Activated T-cell treated with anti-CD3 and anti-CD28 coated beads, Interleukin-2, amount 50 U/mL, for 48 hours (primary cell): ENCODE data around the gene CYFIP1.
A peak's percentile ranks its signal among the peaks of the same experiment; 100 is the strongest.

Experiments
- DNase-seq, 2 experiments: peaks; one replicate each; pipeline ENCODE4 v3.0.0-alpha.2; 2020

Gene CYFIP1

DNA sequence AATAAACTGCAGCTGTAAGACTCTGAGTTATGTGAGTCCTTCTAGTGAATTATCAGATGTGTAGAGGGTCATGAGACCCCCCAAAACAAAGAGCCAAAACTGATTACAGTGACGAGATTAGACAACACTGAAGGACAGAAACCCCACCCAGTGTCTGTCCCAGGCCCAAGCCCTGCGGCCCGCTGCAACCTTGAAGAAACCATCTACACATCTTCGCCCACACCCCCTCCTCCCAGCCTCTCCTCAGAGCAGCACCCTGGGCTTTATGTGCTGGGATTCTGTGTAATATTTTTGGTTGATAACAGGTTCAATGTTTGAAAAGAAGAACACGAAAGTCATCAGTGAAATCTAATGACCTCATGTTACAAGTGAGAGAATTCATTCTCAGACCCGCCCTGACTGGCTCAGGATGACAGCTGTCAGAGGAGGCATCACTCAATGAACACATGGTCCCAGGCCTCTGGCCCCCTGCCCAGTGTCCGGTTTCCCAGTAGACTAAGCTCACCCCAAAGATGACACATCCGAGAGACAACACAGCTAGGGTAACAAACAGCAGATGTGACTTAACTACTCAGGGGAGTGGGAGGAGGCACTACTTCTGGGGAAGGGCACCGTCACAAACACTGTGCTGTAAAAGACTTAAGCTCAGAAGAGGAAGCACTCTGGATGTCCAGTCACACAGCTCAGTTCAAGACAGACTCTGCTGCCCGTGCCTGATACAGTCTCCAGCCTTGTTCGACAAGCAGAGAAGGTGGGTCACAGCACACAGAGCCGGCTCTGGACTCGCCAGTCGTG, 92.8 kb downstream of the CYFIP1 start:
- DNase-seq, result no peak

- no peak for DNase-seq
Observed at GRCh38 chr15:22885120-22885519, 95.0 kb downstream of the CYFIP1 start.

DNA sequence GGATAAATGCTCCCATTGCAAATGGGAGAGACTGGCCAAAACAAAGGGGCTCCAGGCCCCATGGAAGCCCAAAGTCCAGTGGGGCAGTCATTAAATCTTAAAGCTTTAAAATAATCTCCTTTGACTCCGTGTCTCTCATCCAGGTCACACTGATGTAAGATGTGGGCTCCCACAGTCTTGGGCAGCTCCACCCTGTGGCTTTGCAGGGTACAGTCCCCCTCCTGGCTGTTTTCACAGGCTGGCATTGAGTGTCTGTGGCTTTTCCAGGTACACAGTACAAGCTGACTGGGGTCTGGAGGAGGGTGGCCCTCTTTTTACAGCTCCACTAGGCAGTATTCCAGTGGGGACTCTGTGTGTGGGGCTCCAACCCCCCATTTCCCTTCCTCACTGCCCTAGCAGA, 95.8 kb downstream of the CYFIP1 start:
- peak in 1 of 2 experiments; percentile 32 for DNase-seq

- DNase-seq, result no peak
Observed at GRCh38 chr15:22883196-22883595, 97.0 kb downstream of the CYFIP1 start.

DNA sequence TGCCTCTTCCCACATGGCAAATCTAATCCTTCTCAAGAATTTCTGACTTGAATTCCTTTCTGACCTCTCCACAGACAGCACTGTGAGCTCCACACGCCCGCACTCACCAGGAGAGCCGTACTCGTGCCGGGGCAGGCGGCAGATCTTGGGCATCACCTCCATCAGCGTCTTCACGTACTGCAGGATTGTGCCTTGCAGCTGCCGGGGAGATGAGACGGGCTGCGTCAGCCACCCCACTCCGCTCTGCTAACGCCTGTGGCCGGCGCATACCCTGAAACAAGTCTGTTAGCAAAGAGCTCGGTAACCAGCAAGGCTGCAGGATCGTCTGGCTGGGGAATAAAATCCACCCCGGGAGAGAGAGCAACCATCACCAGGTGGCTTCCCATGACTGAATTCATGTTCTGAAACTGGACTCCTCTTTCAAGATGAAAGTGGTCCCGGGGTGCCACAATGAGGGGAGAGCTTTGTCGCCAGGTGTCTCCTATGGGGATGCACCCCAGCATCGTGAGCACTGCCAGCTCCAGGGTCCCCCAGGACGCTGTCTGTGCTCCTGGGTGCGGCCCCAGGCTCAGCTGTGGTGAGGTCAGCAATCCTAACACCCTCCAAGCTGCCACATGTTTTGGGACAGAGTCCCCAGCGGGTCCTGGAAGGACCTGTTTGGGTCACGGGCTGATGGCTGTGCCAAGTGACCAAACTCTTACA, 98.3 kb downstream of the CYFIP1 start:
- DNase-seq, result no peak

DNA sequence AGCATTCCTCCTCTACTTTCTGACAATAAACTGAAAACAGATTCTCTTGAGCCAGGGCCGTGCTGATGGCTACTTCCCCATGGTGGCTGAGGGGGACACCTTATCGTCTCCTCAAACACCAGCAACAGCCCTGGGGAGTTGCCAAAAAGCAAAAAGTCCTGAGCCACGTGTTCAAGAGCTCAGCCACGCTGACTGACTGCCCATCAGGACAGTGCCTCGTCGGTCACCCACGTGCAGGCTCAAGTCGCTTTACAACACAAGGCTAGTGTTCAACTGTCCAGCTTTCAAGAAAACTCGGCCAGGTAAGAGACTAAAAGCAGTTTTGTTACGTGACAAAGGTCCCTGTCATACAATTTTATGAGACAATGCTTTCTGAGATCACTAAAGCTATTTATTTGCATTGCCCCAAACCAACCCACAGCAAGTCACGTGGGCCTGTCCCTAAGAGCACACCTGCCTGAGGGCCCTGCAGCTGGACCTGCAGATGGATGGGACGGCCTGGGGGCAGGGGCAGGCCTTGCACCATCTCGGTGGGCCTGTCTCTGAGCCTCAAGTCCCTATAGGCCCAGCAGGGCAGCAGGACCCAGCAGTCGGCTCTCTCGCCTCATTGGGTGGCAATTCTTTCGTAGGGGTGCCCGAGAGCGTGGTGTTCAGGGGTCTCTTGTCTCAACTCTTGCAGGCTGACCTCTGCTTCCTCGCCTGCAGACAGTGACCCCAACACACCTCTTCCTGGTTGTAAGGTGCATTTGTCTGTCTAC, 99.0 kb downstream of the CYFIP1 start:
- DNase-seq, result no peak

DNA sequence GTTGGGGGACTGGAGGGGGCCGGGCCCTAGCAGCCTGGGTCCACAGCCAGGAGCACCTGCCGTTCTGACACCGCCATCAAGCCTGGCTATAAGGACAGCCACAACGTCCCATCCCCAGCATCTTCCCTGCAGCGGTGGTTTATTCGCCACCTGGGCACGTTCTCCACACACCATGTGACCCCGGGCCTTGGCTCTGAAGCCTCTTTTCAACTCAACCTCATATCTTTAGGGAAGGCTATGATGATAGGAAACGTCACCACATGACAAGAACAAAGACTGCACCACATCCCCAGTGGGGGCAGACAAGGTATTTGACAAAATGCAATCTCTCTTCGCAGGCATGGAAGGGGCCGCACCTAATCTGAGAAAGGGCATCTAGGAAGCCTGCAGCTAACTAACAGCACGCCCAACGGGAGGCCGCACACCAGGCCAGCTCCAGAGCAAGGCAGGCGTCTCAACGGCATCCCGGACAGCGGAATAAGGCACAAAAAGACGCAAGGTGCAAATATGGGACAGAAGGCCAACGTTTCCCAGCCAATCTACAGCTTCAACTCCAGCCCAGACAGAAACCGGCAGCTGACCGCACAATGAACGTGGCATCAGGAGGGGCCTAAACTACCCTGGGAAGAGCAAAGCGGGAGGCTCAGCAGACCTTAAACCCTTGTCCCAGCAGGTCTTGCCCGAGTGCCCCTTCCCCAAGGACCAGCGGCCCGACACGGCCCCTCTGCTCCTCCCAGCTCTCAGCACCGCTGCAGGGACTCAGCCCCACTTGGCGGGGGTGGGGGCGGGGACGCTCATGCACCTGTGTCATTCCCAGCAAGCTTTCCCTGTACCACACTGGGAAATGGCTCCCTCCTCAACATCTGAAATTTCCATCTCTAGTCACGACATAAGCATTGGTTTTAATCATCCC, 99.8 kb downstream of the CYFIP1 start:
- no peak for DNase-seq

GRCh38 chr15:22878103-22878502, 102.1 kb downstream of the CYFIP1 start:
- DNase-seq, result no peak

GRCh38 chr15:22877607-22878006, 102.6 kb downstream of the CYFIP1 start:
- no peak for DNase-seq

GRCh38 chr15:22877117-22877516, 103.1 kb downstream of the CYFIP1 start:
- no peak for DNase-seq

DNA sequence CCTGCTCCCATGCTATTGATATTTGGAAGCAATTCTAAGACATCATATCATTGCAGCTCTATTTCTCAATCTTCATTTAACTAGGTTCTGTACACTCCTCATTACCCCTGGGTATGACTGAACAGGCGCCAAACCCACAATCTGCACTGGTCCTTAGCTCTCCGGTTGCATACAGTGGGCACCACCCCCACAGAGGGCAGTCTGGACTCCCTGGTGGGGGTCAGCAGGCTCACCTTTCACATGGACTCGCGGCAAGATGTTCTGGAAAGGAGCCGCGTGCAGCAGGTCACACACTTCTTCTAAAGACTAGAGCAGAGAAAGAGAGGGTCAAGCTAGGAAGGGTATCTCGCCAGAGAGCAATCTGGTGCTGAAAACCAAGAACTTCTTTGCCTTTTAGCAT, 105.2 kb downstream of the CYFIP1 start:
- no peak for DNase-seq

- no peak for DNase-seq
Observed at GRCh38 chr15:22874256-22874655, 105.9 kb downstream of the CYFIP1 start.

GRCh38 chr15:22873841-22874240, 106.3 kb downstream of the CYFIP1 start:
- DNase-seq, result no peak

- no peak for DNase-seq
Observed at GRCh38 chr15:22872936-22873701, 107.0 kb downstream of the CYFIP1 start.

- DNase-seq, result no peak
Observed at GRCh38 chr15:22871481-22872086, 108.6 kb downstream of the CYFIP1 start.

- DNase-seq, result no peak
Observed at GRCh38 chr15:22870865-22871264, 109.3 kb downstream of the CYFIP1 start.

DNA sequence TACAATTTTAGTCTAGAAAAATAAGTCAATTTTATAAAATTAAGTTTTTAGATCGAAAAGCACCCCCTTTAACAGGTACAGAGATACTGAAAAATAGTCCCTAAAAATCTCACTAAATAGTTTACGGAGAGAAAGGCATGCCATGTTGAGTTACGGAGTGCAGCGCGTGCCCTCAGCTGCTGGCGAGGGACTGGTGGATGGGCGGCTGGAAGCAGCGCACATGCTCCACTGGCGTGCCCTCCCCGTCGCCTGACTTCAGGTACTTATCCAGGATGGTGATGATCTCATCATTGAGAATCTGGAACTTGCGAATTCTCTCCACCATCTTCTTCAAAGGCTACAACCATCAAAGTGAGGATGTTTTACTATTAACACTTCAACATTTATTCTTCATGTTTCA, 110.3 kb downstream of the CYFIP1 start:
- DNase-seq, result no peak

DNA sequence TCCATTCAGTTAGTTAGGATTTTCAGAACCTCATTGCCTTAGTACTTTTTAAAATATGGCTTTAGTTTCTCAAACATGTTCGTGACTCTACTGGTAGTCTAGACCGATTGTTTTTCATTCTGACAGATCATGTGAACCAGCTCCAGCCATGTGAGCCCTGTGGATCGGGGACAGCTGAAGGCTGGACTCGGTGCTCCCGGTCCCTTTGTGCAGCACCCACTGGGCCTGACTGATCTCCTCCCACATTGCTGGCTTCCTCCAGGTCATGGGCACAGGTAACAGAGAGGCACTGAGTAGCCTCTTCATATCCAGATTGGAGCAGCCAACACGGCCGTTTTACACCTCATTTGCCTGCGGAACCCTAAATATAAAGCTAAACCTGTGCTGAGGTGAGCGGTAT, 111.2 kb downstream of the CYFIP1 start:
- DNase-seq, result no peak

- no peak for DNase-seq
Observed at GRCh38 chr15:22868495-22868894, 111.7 kb downstream of the CYFIP1 start.

DNA sequence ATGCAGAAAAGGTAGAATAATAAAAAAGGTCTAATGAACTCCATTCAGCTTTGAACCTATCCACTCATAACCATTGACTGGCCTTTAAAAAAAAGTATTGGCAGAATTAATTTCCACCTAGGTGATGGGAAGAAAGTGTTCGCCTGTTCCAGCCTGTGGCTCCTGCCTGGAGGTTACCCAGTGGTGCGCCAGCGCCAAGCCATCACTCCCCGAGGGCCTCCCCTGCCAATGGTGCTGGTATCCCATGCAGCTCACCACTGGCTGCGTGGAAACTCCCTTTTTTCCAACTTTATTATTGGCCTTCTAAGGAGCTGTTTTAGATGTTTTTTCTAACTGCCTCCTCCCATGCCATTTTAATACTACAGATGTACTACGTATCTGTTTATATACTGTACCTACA, 112.3 kb downstream of the CYFIP1 start:
- no peak for DNase-seq

GRCh38 chr15:22866079-22866478, 114.1 kb downstream of the CYFIP1 start:
- no peak for DNase-seq
